OCI-LY7 (cell line): Measurements from ENCODE around the gene FAM163B. TPM values are rescaled to one million over a fixed set of nuclear protein-coding genes. Genes with fewer than 3 reads are reported as not detected.

ENCODE experiments used
- BruUV-seq: library from RNA; stranded (reverse); fragments of 400-500 nt; replicated peaks from 2 replicates; lab custom pipeline; 2021; lab: Mats Ljungman, UMichigan
- CTCF ChIA-PET: fragments of 300-600 bp; sonication (Branson Sonifier 250); formaldehyde crosslinking; loops from one replicate; lab custom pipeline; 2022; ENCODE audit warnings: antibody characterized with exemption; ENCODE audit not compliant: unreplicated experiment; lab: Charles Lee
- POLR2A ChIA-PET: fragments of 300-600 bp; sonication (Branson Sonifier 250); formaldehyde crosslinking; loops from one replicate; lab custom pipeline; 2022; ENCODE audit warnings: antibody characterized with exemption; lab: Charles Lee
- DNase-seq: peaks from one replicate; pipeline ENCODE4 v3.0.0-alpha.2; 2015; ENCODE audit warnings: low spot score
- H2AFZ ChIP-seq: fragments of 200-600 bp; sonication (generic), shearing (Covaris generic); 2 replicates; pipeline ENCODE4 v1.6.1; 2014; ENCODE audit warnings: mild to moderate bottlenecking, antibody characterized with exemption, low read length, moderate library complexity
- H3K27ac ChIP-seq: fragments of 200-600 bp; sonication (generic); 2 replicates; pipeline ENCODE4 v1.5.1; 2014; ENCODE audit warnings: mixed run types, low read depth, mild to moderate bottlenecking, moderate library complexity, low read length, inconsistent platforms; ENCODE audit not compliant: poor library complexity, severe bottlenecking
- H3K36me3 ChIP-seq: fragments of 200-600 bp; sonication (generic); 2 replicates; pipeline ENCODE4 v1.6.1; 2014; ENCODE audit warnings: mild to moderate bottlenecking, antibody characterized with exemption, low read length, moderate library complexity, mixed read lengths; ENCODE audit not compliant: insufficient read depth
- H3K4me1 ChIP-seq: fragments of 200-600 bp; sonication (generic); 2 replicates; pipeline ENCODE4 v1.5.1; 2014; ENCODE audit warnings: mild to moderate bottlenecking, low read length; ENCODE audit not compliant: insufficient read depth, poor library complexity, severe bottlenecking
- H3K4me2 ChIP-seq: fragments of 200-600 bp; sonication (generic); 2 replicates; pipeline ENCODE4 v1.6.1; 2014; ENCODE audit warnings: mild to moderate bottlenecking, low read length
- H3K4me3 ChIP-seq: fragments of 200-600 bp; sonication (generic); 2 replicates; pipeline ENCODE4 v1.5.1; 2014; ENCODE audit warnings: mild to moderate bottlenecking, low read depth, low read length; ENCODE audit not compliant: poor library complexity, severe bottlenecking
- H3K79me2 ChIP-seq: fragments of 200-600 bp; sonication (generic); 2 replicates; pipeline ENCODE4 v1.6.1; 2016; ENCODE audit warnings: low read depth, mild to moderate bottlenecking, low read length, moderate library complexity, mixed read lengths; ENCODE audit not compliant: insufficient read depth
- H3K9me2 ChIP-seq: fragments of 200-600 bp; sonication (generic); 2 replicates; pipeline ENCODE4 v1.6.1; 2016; ENCODE audit warnings: mild to moderate bottlenecking, low read length, mixed read lengths; ENCODE audit not compliant: insufficient read depth
- H3K9me3 ChIP-seq: fragments of 200-600 bp; sonication (generic); 2 replicates; pipeline ENCODE4 v1.6.1; 2014; ENCODE audit warnings: mild to moderate bottlenecking, mixed run types, low read length, mixed read lengths
- H4K20me1 ChIP-seq: fragments of 200-600 bp; sonication (generic); 2 replicates; pipeline ENCODE4 v1.6.1; 2014; ENCODE audit warnings: mild to moderate bottlenecking, antibody characterized with exemption, low read length, moderate library complexity, mixed read lengths; ENCODE audit not compliant: insufficient read depth
- CTCF ChIP-seq: fragments of 200-600 bp; sonication (generic); conservative IDR thresholded peaks from 2 replicates; pipeline ENCODE4 v1.5.1; 2014; ENCODE audit warnings: mild to moderate bottlenecking, antibody characterized with exemption, low read length, moderate library complexity, mixed read lengths
- EZH2phosphoT487 ChIP-seq: fragments of 200-600 bp; sonication (generic); IDR thresholded peaks from 2 replicates; pipeline ENCODE4 v1.6.1; 2018; ENCODE audit warnings: low read depth, borderline replicate concordance, mild to moderate bottlenecking, mixed run types, antibody characterized with exemption, low read length, moderate library complexity, mixed read lengths
- intact Hi-C: fragments of 100-400 bp; cut with micrococcal nuclease; formaldehyde crosslinking; loops from one replicate; pipeline ENCODE4 v1.10.0; 2022; ENCODE audit not compliant: unreplicated experiment
- total RNA-seq, 2 experiments: library from RNA; depleted of rRNA in 1 of 2; stranded (reverse); fragments of >200 nt in 1 of 2; shearing (Covaris generic) in 1 of 2; gene quantifications; 2 replicates each; pipeline ENCODE4 v1.2.3, GENCODE V29; 2014 to 2022

The FAM163B gene
- total RNA-seq, 2 experiments from 2014 or later = 2.6 to 7.8 TPM

DNA sequence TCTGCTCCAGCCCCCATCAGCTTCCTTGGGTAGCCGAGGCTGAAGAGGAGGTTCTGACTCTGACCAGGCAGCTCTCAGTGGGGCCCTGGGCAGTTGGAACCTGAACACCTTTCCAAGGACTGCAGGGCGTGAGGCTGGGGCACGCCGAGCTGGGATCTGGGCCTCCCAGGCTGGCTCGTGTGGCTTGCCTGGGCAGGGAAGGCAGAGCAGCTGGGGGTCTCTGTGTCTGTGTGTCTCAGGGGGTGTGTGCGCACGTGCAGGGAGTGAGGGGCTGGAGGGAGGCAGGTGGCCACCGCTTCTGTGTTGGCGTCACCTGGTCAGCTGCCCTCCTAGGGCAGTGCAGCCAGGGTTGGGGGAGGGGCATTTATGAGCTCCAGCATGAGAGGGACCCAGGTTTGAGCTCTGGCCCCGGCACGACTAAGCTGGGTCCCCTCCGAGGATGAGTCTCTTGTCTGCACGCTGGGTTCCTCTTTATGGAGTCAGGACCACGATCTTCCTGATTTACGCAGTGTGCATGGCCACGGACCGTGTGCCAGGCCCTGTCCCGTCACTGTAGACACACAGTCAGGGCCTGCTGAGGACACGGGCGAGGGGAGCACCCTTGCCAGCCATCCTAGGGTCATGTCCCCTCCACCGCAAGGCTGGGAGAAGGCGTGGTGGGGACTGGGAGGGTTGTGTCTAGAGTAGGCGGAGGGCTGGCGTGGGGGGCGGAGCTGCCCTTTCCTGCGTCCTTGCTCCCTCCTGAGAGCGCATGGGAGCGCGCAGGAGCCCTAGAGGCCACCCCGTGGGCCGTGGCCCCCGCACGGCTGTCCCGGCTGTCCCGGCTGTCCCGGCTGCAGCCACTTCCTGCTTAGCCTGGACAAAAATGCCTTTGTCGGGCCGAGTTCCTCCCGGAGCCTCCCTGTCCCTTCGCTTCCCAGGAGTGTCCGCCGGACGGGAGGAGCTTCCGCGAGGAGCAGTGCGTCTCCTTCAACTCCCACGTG is 70.0 kb downstream of the FAM163B start:
- H3K4me2 ChIP-seq = no peak overlapping the region
- H3K27ac ChIP-seq = no peak overlapping the region
- no peak for TF ChIP-seq CTCF
- TF ChIP-seq EZH2phosphoT487 = no peak
- H3K4me3 ChIP-seq = no peak overlapping the region
- no peaks in the 10 kb centered on the region for H3K9me3 ChIP-seq
- H3K79me2 ChIP-seq = no peaks in the 10 kb centered on the region
- no peak for DNase-seq
- H3K4me1 ChIP-seq = peaks cover 14% of the 10 kb centered on the region
- intact Hi-C loops = no loop called here
- no peak overlapping the region for H2AFZ ChIP-seq
- CTCF ChIA-PET = no interaction called here
- H3K9me2 ChIP-seq = no peaks in the 10 kb centered on the region
- no peaks in the 10 kb centered on the region for H3K36me3 ChIP-seq
- no peaks in the 10 kb centered on the region for H4K20me1 ChIP-seq
- BruUV-seq = no TSS peak
- POLR2A ChIA-PET = no interaction called here

DNA sequence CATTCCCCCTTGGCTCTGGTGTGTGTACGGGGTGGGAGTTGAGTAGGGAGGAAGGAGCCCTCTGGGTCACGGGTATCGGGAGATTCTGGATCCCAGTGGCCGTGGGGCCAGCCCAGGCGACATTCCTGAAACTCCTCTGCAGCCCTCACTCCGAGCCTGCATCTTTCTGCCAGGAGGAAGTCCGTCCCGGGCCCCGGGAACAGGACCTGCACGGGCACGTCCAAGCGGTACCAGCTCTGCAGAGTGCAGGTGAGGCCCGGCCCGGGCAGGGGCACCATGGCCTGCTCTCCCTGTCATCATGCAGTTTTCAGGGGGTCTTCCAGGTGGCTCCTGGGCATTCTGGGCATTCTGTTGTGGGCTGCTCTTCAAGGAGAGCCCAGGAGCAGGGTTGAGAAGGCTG is 71.0 kb downstream of the FAM163B start:
- H3K36me3 ChIP-seq = no peaks in the 10 kb centered on the region
- H4K20me1 ChIP-seq = no peaks in the 10 kb centered on the region
- ChIA-PET CTCF (no interaction called here), POLR2A (no interaction called here)
- intact Hi-C loops = no loop called here
- H3K27ac ChIP-seq = no peak overlapping the region
- TF ChIP-seq EZH2phosphoT487 = no peak
- TF ChIP-seq CTCF = no peak
- no peak overlapping the region for H3K4me2 ChIP-seq
- no peaks in the 10 kb centered on the region for H3K79me2 ChIP-seq
- H3K4me1 ChIP-seq = peaks cover 23% of the 10 kb centered on the region
- no peak overlapping the region for H2AFZ ChIP-seq
- DNase-seq = no peak
- no peaks in the 10 kb centered on the region for H3K9me3 ChIP-seq
- H3K4me3 ChIP-seq = no peak overlapping the region
- no peaks in the 10 kb centered on the region for H3K9me2 ChIP-seq
- BruUV-seq = no TSS peak

DNA sequence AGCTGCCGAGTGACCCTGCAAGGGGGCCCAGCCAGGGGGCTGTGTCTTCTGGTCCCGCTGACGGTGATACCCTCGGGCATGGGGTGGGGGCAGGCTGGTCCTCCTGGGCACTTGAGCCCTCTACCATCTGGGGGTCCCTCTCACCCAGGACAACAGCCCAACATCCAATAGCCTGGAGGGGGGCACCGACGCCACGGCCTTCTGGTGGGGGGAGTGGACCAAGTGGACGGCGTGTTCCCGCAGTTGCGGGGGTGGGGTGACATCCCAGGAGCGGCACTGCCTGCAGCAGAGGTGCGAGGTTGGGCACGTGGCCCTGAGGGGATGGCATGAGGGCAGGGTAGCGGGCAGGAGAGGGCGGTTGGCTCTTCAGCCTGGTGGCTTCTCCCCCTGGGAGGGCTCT is 71.9 kb downstream of the FAM163B start:
- H3K9me2 ChIP-seq = no peaks in the 10 kb centered on the region
- no peak overlapping the region for H3K4me2 ChIP-seq
- H3K27ac ChIP-seq = no peak overlapping the region
- intact Hi-C loops = no loop called here
- no peaks in the 10 kb centered on the region for H3K36me3 ChIP-seq
- no peaks in the 10 kb centered on the region for H3K9me3 ChIP-seq
- BruUV-seq = no TSS peak
- CTCF ChIA-PET = no interaction called here
- no peaks in the 10 kb centered on the region for H4K20me1 ChIP-seq
- POLR2A ChIA-PET = no interaction called here
- no peak overlapping the region for H2AFZ ChIP-seq
- TF ChIP-seq CTCF (no peak), EZH2phosphoT487 (no peak)
- no peak overlapping the region for H3K4me3 ChIP-seq
- peaks cover 31% of the 10 kb centered on the region for H3K4me1 ChIP-seq
- no peaks in the 10 kb centered on the region for H3K79me2 ChIP-seq
- no peak for DNase-seq
